ENCODE data around the gene SOX15. TPM values are rescaled to one million over a fixed set of nuclear protein-coding genes. Genes with fewer than 3 reads are reported as not detected.

Gene SOX15
- total and polyA plus RNA-seq, 2 of the 13 experiments (the other 11 are each of a cell fraction or from before 2014, with no cell fraction given), result 0.07 to 0.18 TPM

DNA sequence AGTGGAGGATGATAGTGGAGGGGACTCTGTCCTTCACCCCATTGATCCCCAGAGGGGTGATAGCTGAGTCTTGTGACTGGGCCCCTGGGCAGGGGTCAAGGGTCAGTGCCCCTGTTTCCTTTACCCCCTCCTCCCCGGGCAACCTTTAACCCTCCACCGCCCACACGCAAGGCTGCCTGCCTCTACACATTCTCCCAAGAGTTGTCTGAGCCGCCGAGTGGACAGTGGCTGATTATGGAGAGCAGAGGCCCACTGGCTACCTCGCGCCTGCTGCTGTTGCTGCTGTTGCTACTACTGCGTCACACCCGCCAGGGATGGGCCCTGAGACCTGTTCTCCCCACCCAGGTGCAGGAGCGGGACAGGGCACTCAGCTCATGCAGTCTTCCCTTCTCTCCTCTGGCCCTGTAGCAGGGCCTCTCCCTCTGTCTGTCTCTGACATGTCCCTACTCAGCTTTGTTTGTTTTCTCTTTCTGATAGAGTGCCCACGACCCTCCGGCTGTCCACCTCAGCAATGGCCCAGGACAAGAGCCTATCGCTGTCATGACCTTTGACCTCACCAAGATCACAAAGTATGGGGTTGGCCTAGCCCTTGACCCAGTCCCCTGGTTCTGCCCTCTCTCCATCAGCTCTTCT, 40.2 kb upstream of the SOX15 start, which contains the start of gene SHBG (continued):
- TF ChIP-seq GFI1 (CRISPR knock-in tag; IDR thresholded peaks at IDR 0.05; ENCODE audit: borderline replicate concordance) (0 out of 2 replicates have a peak, but pooled peaks have one; percentile 25), ZNF343 (CRISPR knock-in tag; IDR thresholded peaks at IDR 0.05) (no peak), ZNF124 (CRISPR knock-in tag; IDR thresholded peaks at IDR 0.05) (no peak), CHD2 (IDR thresholded peaks at IDR 0.05; ENCODE audit: low read depth, low read length) (no peak), KIAA2018 (CRISPR knock-in tag; IDR thresholded peaks at IDR 0.05; ENCODE audit: borderline replicate concordance) (no peak), RFX5 (IDR thresholded peaks at IDR 0.05; ENCODE audit: low read depth, low read length) (no peak), RAD51 (IDR thresholded peaks at IDR 0.05; ENCODE audit: borderline replicate concordance) (no peak), ZFY (CRISPR knock-in tag; IDR thresholded peaks at IDR 0.05) (peak; percentile 55; the same call in 1 of the 2 replicates), ASH2L (IDR thresholded peaks at IDR 0.05; ENCODE audit: insufficient read length, low read depth, low read length) (no peak), MAFF (IDR thresholded peaks at IDR 0.05; ENCODE audit: low read depth, low read length) (no peak), PATZ1 (CRISPR knock-in tag; IDR thresholded peaks at IDR 0.05) (peak; percentile 70), ZNF589 (CRISPR knock-in tag; conservative IDR thresholded peaks at IDR 0.05) (0 out of 2 replicates have a peak, but pooled peaks have one; percentile 60), MBD4 (IDR thresholded peaks at IDR 0.05; ENCODE audit: borderline replicate concordance, low read length) (no peak), TGIF2 (CRISPR knock-in tag; IDR thresholded peaks at IDR 0.05) (no peak), ZNF296 (CRISPR knock-in tag; conservative IDR thresholded peaks at IDR 0.05) (0 out of 2 replicates have a peak, but pooled peaks have one; percentile 49), ARNT (IDR thresholded peaks at IDR 0.05) (no peak), ZKSCAN8 (CRISPR knock-in tag; IDR thresholded peaks at IDR 0.05; ENCODE audit: borderline replicate concordance) (no peak), PAX8 (CRISPR knock-in tag; IDR thresholded peaks at IDR 0.05; ENCODE audit: borderline replicate concordance) (no peak), FOSL2 (CRISPR knock-in tag; IDR thresholded peaks at IDR 0.05) (no peak)
- TF ChIP-seq, protein P1, sequence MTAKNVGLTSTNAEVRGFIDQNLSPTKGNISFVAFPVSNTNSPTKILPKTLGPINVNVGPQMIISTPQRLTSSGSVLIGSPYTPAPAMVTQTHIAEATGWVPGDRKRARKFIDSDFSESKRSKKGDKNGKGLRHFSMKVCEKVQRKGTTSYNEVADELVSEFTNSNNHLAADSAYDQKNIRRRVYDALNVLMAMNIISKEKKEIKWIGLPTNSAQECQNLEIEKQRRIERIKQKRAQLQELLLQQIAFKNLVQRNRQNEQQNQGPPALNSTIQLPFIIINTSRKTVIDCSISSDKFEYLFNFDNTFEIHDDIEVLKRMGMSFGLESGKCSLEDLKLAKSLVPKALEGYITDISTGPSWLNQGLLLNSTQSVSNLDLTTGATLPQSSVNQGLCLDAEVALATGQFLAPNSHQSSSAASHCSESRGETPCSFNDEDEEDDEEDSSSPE (CRISPR knock-in tag; IDR thresholded peaks at IDR 0.05), result no peak

Measured in HepG2 (cell line).